Activated CD8-positive, alpha-beta memory T cell treated with anti-CD3 and anti-CD28 coated beads, Interleukin-2, amount 50 U/mL, for 1 hour (primary cell): ENCODE measurements around the gene STPG2.
"Not testable (repeated sequence)": the region's sequence is repeated elsewhere in the genome, so short reads cannot be mapped to it uniquely, and the experiment has no call there.

ENCODE experiments used
- DNase-seq: peaks from one replicate; pipeline ENCODE4 v3.0.0-alpha.2; 2020; ENCODE audit errors: extremely low read depth

Gene STPG2

GRCh38 chr4:97942951-97943350, 200.3 kb downstream of the STPG2 start:
- DNase-seq, result no peak

GRCh38 chr4:97942137-97942536, 201.1 kb downstream of the STPG2 start:
- DNase-seq, result no peak

GRCh38 chr4:97938141-97938540, 205.1 kb downstream of the STPG2 start:
- no peak for DNase-seq

GRCh38 chr4:97924341-97924958, 218.8 kb downstream of the STPG2 start:
- no peak for DNase-seq

GRCh38 chr4:97923096-97923495, 220.2 kb downstream of the STPG2 start:
- no peak for DNase-seq

- DNase-seq, result no peak
These were observed 226.2 kb downstream of the STPG2 start for GRCh38 chr4:97917115-97917514.

- DNase-seq, result no peak
These were observed 231.1 kb downstream of the STPG2 start for GRCh38 chr4:97912156-97912555.

- DNase-seq, result no peak
These were observed 231.9 kb downstream of the STPG2 start for GRCh38 chr4:97911236-97911906.

GRCh38 chr4:97910005-97910404, 233.3 kb downstream of the STPG2 start:
- DNase-seq, result no peak

- not testable (repeated sequence) for DNase-seq
These were observed 239.7 kb downstream of the STPG2 start for GRCh38 chr4:97903436-97904189.

GRCh38 chr4:97900229-97900628, 243.0 kb downstream of the STPG2 start:
- DNase-seq, result no peak

- no peak for DNase-seq
These were observed 250.5 kb downstream of the STPG2 start for GRCh38 chr4:97892592-97893266.

- no peak for DNase-seq
These were observed 263.3 kb downstream of the STPG2 start for GRCh38 chr4:97879942-97880341.

GRCh38 chr4:97868097-97868496, 275.2 kb downstream of the STPG2 start:
- no peak for DNase-seq

GRCh38 chr4:97867557-97868091, 275.7 kb downstream of the STPG2 start:
- DNase-seq, result no peak

- no peak for DNase-seq
These were observed 276.3 kb downstream of the STPG2 start for GRCh38 chr4:97866821-97867556.

- DNase-seq, result no peak
These were observed 292.2 kb downstream of the STPG2 start for GRCh38 chr4:97851115-97851514.

- DNase-seq, result no peak
These were observed 297.5 kb downstream of the STPG2 start for GRCh38 chr4:97845758-97846157.

- no peak for DNase-seq
These were observed 301.8 kb downstream of the STPG2 start for GRCh38 chr4:97841512-97841911.

GRCh38 chr4:97836662-97837061, 306.6 kb downstream of the STPG2 start:
- no peak for DNase-seq

GRCh38 chr4:97828646-97829045, 314.6 kb downstream of the STPG2 start:
- DNase-seq, result no peak
